Measurements from ENCODE around the gene KDM1A. TPM values are rescaled to one million over a fixed set of nuclear protein-coding genes. Genes with fewer than 3 reads are reported as not detected.

Gene KDM1A
- total RNA-seq: 52.3 TPM

DNA sequence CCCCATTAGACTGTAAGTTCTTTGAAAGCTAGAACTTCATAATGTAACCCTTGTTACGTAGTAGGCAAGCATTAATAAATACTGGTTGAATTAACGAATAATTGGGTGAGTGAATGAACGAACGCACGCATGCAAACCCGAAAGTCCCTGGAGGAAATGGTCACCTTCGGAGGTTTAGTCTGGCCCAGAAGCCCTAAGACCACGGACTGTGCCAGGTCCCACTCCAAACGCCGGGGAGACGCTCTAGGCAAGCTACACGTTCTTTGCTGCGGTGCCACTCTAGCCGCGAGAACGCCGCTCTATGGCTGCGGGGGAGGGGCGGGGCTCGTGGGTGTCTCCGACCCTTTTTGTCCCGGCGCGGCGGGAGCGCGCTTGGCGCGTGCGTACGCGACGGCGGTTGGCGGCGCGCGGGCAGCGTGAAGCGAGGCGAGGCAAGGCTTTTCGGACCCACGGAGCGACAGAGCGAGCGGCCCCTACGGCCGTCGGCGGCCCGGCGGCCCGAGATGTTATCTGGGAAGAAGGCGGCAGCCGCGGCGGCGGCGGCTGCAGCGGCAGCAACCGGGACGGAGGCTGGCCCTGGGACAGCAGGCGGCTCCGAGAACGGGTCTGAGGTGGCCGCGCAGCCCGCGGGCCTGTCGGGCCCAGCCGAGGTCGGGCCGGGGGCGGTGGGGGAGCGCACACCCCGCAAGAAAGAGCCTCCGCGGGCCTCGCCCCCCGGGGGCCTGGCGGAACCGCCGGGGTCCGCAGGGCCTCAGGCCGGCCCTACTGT lies at the start of gene KDM1A:
TSS of gene KDM1A (plus strand) at position 375 of the 769 bp plus-strand sequence. CDS start at position 504, 129 bp downstream.
- Histone ChIP-seq H3K9me3 (no peaks in the 10 kb centered on the region), H3K4me1 (peaks cover 23% of the 10 kb centered on the region), H3K4me3 (peak within 1 kb of the TSS; percentile 80 to 93), H3K27me3 (no peaks in the 10 kb centered on the region), H3K36me3 (no peaks in the 10 kb centered on the region), H3K27ac (peak within 1 kb of the TSS; percentile 83)
- intact Hi-C loops (cut with DNase I): no loop called here
- DNase-seq (ENCODE audit: extremely low spot score in 2 of 2): peak in 1 of 2 donors; percentile 93
- TF ChIP-seq POLR2AphosphoS5 (IDR thresholded peaks at IDR 0.05; ENCODE audit: insufficient read depth in 1 of 2, low read depth in 1 of 2): peak; percentile 85 to 94
- TF ChIP-seq, protein P1, sequence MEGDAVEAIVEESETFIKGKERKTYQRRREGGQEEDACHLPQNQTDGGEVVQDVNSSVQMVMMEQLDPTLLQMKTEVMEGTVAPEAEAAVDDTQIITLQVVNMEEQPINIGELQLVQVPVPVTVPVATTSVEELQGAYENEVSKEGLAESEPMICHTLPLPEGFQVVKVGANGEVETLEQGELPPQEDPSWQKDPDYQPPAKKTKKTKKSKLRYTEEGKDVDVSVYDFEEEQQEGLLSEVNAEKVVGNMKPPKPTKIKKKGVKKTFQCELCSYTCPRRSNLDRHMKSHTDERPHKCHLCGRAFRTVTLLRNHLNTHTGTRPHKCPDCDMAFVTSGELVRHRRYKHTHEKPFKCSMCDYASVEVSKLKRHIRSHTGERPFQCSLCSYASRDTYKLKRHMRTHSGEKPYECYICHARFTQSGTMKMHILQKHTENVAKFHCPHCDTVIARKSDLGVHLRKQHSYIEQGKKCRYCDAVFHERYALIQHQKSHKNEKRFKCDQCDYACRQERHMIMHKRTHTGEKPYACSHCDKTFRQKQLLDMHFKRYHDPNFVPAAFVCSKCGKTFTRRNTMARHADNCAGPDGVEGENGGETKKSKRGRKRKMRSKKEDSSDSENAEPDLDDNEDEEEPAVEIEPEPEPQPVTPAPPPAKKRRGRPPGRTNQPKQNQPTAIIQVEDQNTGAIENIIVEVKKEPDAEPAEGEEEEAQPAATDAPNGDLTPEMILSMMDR (IDR thresholded peaks at IDR 0.05): no peak
- TF ChIP-seq POLR2A (IDR thresholded peaks at IDR 0.05): peak in 1 of 2 donors; percentile 83

DNA sequence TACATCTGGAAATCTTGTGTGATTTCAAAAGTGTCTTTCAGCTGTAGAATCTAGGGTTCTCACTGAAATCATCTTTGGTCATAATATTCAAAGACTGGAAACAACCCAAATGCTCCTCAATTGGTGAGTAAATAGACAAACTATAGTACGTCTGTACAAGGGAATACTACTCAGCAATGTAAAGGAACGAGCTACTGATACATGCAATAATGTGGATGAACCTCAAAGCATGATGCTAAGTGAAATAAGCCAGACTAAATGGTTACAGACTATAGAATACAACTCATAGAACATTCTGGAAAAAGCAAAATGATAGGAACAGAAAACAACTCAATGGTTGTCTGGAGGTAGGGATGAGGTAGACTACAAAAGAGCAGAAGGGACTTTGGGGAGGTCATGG lies 49.2 kb upstream of the KDM1A start:
- intact Hi-C loops (cut with DNase I): loop anchor here (10.0 kb wide), 1 partner anchor 215 kb away; no protein-coding TSS in a partner anchor
- no peaks in the 10 kb centered on the region for H3K27me3 ChIP-seq
- no peak for DNase-seq (ENCODE audit: extremely low spot score in 2 of 2)
- TF ChIP-seq, protein P1 (IDR thresholded peaks at IDR 0.05): no peak
- no peak for TF ChIP-seq POLR2AphosphoS5 (IDR thresholded peaks at IDR 0.05; ENCODE audit: insufficient read depth in 1 of 2, low read depth in 1 of 2)
- no peak for TF ChIP-seq POLR2A (IDR thresholded peaks at IDR 0.05)
- no peak overlapping the region for H3K4me3 ChIP-seq
- no peaks in the 10 kb centered on the region for H3K4me1 ChIP-seq
- no peak overlapping the region for H3K27ac ChIP-seq
- no peaks in the 10 kb centered on the region for H3K9me3 ChIP-seq
- H3K36me3 ChIP-seq: no peaks in the 10 kb centered on the region

DNA sequence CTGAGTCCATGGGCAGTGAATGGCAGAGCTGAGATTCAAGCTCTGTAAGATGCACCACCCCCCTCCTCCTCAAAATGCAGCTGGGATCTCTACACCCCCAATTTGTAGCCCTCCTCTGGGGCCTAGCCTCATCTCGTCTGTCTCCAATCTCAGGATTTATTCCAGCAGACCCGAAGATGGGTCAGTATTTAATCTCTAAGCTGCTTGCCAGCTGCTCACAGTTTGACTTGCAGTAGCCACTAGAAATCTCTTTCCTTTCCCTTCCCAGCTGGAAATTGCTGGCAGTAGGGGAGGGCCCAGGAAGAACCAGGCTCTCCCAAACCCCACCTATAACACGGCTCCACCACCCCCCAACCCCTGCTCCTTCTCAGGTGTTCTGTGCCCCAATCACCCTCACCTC lies 48.1 kb upstream of the KDM1A start:
- intact Hi-C loops (cut with DNase I): loop anchor here (10.0 kb wide), 1 partner anchor 214 kb away; no protein-coding TSS in a partner anchor
- Histone ChIP-seq H3K4me3 (no peak overlapping the region), H3K4me1 (no peaks in the 10 kb centered on the region), H3K36me3 (no peaks in the 10 kb centered on the region), H3K27ac (no peak overlapping the region), H3K9me3 (no peaks in the 10 kb centered on the region), H3K27me3 (no peaks in the 10 kb centered on the region)
- TF ChIP-seq, protein P1 (IDR thresholded peaks at IDR 0.05): no peak
- TF ChIP-seq POLR2AphosphoS5 (IDR thresholded peaks at IDR 0.05; ENCODE audit: insufficient read depth in 1 of 2, low read depth in 1 of 2): no peak
- TF ChIP-seq POLR2A (IDR thresholded peaks at IDR 0.05): no peak
- DNase-seq (ENCODE audit: extremely low spot score in 2 of 2): no peak

DNA sequence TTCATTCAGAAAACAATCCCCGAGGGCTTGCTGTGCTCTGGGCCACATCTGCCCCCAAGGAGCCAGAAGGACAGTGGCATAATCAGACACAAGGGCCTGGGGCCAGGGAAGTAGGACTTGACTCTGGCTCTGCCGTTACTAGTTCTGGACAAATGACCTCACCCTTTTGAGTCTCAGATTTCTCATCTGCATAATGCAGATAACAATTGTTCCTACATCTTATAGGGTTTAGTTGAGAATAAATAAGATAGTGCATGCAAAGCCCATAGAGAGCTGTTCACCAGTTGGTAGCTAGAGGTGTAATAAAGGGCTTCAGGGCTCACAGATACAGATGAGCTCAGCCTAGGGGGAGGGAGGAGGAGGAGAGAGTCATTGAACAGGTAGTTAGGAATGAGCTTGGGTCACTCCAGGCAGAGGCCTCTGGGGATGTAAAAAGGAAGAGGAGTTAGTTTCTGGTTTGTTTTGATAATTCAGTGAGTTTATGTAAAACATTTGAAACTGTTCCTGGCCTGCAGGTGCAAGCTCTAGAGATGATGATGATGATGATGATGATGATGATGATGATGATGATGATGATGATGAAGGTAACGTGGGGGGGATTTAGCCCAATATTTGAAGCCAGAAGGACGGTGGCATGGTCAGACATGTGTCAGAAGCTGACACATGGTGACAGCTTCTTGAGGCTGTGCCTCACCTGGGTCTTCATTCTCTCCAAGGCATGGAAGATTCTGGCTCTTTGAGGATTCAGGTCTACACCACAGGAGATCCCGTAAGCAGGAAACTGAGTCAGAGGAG lies 47.5 kb upstream of the KDM1A start:
- Histone ChIP-seq H3K9me3 (no peaks in the 10 kb centered on the region), H3K27ac (no peak overlapping the region), H3K36me3 (no peaks in the 10 kb centered on the region), H3K4me3 (no peak overlapping the region), H3K27me3 (no peaks in the 10 kb centered on the region), H3K4me1 (no peaks in the 10 kb centered on the region)
- intact Hi-C loops (cut with DNase I): loop anchor here (10.0 kb wide), 1 partner anchor 213 kb away; no protein-coding TSS in a partner anchor
- TF ChIP-seq POLR2A (IDR thresholded peaks at IDR 0.05) (no peak), POLR2AphosphoS5 (IDR thresholded peaks at IDR 0.05; ENCODE audit: insufficient read depth in 1 of 2, low read depth in 1 of 2) (no peak)
- TF ChIP-seq, protein P1 (IDR thresholded peaks at IDR 0.05): no peak
- no peak for DNase-seq (ENCODE audit: extremely low spot score in 2 of 2)
